ENCODE results near the gene FOXA3. TPM values are rescaled to one million over a fixed set of nuclear protein-coding genes. Genes with fewer than 3 reads are reported as not detected.

Gene FOXA3
- total RNA-seq, 1 experiment from 2014 or later, result 22.2 TPM

DNA sequence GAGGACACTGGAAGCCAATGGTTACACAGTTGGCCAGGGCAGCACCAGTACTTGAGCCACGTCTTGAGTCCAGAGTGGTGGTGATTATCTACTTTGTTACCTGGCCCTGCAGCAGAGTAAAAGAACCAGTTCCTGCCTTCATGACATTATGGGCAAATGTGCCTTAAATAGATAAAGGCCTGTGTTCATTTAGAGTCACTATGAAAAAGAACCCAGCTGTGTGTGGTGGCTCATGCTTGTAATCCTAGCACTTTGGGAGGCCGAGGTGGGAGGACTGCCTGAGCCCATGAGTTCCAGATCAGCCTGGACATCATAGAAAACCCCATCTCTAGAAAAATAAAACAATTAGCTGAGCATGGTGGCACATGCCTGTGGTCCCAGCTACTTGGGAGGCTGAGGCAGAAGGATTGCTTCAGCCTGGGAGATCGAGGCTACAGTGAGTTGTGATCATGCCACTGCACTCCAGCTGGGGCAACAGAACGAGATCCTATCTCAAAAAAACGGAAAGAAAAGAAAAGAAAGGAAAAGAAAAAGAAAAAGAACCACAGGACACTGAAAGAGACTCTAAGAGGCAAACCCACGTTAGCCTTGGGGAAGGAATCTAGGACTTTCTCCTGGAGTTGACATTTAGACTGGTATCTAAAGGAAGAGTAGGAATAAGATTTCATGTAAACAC is 25.2 kb downstream of the FOXA3 start:
- H2BK120ac ChIP-seq (ENCODE audit: low read depth, low read length, poor library complexity, severe bottlenecking), result no peak overlapping the region
- no peaks in the 10 kb centered on the region for H3K27me3 Mint-ChIP-seq (ENCODE audit: low read depth)
- H4K8ac ChIP-seq (replicated peaks; ENCODE audit: insufficient read length, low read depth, low read length), result no peak overlapping the region
- H3K4ac ChIP-seq (ENCODE audit: low read depth, low read length), result no peak overlapping the region
- no peak overlapping the region for H2BK12ac ChIP-seq (ENCODE audit: insufficient read length, low read depth, low read length)
- H3K27me3 ChIP-seq (ENCODE audit: insufficient read depth, low read length), result no peaks in the 10 kb centered on the region
- no peak overlapping the region for H3K4me2 ChIP-seq (ENCODE audit: insufficient read depth, insufficient read length, low read length)
- no peak for TF ChIP-seq CTCF (conservative IDR thresholded peaks at IDR 0.05)
- no peak overlapping the region for H3T11ph ChIP-seq (ENCODE audit: low read length)
- no peak overlapping the region for H3K9ac ChIP-seq (ENCODE audit: extremely low read depth, insufficient read length, low read length)
- no peak overlapping the region for H4K5ac ChIP-seq (ENCODE audit: insufficient read length, low read depth, low read length)
- WGBS (ENCODE audit: extremely low coverage, insufficient read length, low lambda C conversion rate), result no CpG with 5 or more reads among the region's 6 CpGs
- no peaks in the 10 kb centered on the region for H3K9me3 Mint-ChIP-seq
- H3K27ac Mint-ChIP-seq, result no peak overlapping the region
- no peaks in the 10 kb centered on the region for H3K79me2 ChIP-seq (ENCODE audit: insufficient read depth, low read length)
- H3K23ac ChIP-seq (ENCODE audit: insufficient read length, low read depth, low read length), result no peak overlapping the region
- H2BK5ac ChIP-seq (ENCODE audit: insufficient read length, low read length), result no peak overlapping the region
- H2BK20ac ChIP-seq (ENCODE audit: low read depth, low read length, poor library complexity, severe bottlenecking), result no peak overlapping the region
- no peaks in the 10 kb centered on the region for H3K9me3 ChIP-seq (ENCODE audit: control insufficient read depth, low read depth, low read length)
- no peak overlapping the region for H3K18ac ChIP-seq (ENCODE audit: insufficient read length, low read depth, low read length)
- no peak overlapping the region for H3K27ac ChIP-seq (ENCODE audit: insufficient read length, low read depth, low read length)
- H3K79me1 ChIP-seq (ENCODE audit: insufficient read depth, low read depth, low read length, poor library complexity, severe bottlenecking), result no peaks in the 10 kb centered on the region
- H2AK5ac ChIP-seq (ENCODE audit: insufficient read length, low read length), result no peak overlapping the region
- H3K14ac ChIP-seq (ENCODE audit: insufficient read depth, low read length), result no peak overlapping the region
- peaks cover 7 to 17% of the 10 kb centered on the region in 2 experiments; a peak in 3 of 4 replicates for H3K4me1 Mint-ChIP-seq
- DNase-seq, result no peak
- H3K4me1 ChIP-seq (ENCODE audit: insufficient read depth, low read length), result no peaks in the 10 kb centered on the region
- no peak overlapping the region for H4K91ac ChIP-seq (ENCODE audit: insufficient read length, low read depth, low read length)
- H3K36me3 Mint-ChIP-seq (ENCODE audit: insufficient read depth in 1 of 3, low read depth in 3 of 3), result peaks cover 2 to 7% (median 5%) of the 10 kb centered on the region in 3 experiments; a peak in 4 of 7 replicates
- no peak overlapping the region; a peak in 1 of 5 replicates for H3K4me3 Mint-ChIP-seq
- peaks cover 8% of the 10 kb centered on the region for H3K23me2 ChIP-seq (ENCODE audit: insufficient read length, low read depth, low read length, poor library complexity, severe bottlenecking)
- H2BK15ac ChIP-seq (ENCODE audit: low read depth, low read length), result no peak overlapping the region
- no peaks in the 10 kb centered on the region for H4K20me1 ChIP-seq (ENCODE audit: control insufficient read depth, insufficient read depth, insufficient read length)
- no peak overlapping the region for H2AFZ ChIP-seq (ENCODE audit: low read length)
- H3K56ac ChIP-seq (ENCODE audit: insufficient read length, low read depth, low read length), result no peak overlapping the region
